ENCODE results near the gene DOK1.
A peak's percentile ranks its signal among the peaks of the same experiment; 100 is the strongest.

Gene DOK1

DNA sequence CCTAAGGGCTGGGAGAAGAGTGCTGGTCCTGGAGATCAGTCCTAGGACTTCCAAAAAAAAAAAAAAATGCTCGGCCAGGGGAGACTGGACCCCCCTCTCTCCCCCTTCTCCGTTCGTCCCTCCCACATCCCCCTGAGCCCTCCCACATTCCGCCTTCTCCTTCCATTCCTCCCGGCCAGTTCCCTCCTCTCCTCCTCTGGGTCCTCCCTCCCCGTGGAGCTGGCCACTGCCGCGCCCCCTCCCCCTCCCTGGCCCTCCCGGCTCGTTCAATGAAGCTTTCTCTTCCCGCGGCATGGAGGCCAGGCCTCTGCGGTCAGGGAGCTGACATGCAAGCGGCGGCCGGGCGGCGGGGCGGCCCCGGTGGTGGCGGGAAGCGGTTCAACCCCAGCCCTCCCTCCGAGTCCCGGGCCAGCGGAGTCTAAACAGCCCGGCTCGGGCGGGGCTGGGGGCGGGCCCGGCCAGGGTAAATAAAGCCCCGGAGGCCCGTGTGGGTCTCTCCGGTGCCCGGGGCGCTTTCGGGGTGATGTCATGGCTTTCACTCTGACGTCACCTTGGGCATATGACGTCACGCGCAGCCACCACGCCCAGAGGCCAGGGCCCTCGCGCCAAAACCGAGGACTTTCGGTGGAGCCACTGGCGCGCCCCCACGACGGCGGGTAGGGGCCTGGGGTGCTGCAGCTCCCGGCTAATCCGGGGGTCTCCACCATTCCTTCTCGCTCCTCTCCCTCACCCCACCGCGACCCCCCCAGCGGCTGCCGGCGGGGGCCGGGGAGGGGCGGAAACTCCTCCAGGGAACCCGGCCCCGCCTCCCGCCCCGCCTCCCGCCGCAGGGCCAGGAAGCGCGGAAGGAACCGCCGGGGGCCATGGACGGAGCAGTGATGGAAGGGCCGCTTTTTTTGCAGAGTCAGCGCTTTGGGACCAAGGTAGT, at the start of gene DOK1, which contains the start of gene LOXL3:
Gene DOK1 (plus strand): TSS at position 829 of the 928 bp plus-strand sequence. CDS start 35 bp downstream, at position 864.
Gene LOXL3 (minus strand): TSS at position 51 of the 928 bp plus-strand sequence. CDS start 1,308 bp downstream, outside the sequence.
- DNase-seq (ENCODE audit: low spot score), result peak; percentile 94

DNA sequence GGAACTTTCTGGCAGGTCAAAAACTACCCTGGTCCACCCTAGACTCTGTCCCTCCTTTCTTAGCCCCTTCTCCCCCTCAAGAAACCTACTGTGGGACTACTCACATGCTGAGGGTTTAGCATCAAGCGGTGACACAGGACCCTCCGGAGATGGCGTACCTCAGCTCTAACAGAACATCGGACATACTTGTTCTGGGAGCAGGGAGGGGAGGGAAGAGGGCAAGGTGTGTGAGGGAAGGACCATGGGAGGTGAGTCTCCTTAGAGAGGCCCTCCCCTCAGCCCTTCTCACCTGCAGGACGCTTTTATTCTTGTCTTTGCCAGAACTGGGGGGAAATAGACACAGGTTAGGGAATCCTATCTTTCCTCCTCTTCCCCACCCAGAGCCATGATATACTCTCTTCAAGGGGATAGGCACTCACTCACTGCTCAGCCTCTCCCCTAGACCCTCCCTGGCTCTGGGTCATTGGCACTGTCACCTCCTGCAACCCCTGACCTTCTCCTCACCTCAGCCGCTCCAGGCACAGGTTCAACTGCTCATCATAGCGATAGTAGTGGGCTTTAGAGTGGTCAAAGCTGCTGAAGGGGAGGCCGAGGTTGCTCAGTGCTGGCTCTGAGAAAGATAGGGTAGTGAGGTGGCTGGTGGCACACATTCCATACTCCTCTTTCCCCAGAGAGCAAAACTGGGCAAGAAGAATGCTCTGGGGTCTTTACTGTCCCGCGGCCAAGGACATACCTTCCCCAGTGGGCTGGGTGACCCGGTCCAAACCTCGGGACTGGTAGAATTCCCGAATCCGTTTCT, 48.9 kb upstream of the DOK1 start:
- no peak for DNase-seq (ENCODE audit: low spot score)

DNA sequence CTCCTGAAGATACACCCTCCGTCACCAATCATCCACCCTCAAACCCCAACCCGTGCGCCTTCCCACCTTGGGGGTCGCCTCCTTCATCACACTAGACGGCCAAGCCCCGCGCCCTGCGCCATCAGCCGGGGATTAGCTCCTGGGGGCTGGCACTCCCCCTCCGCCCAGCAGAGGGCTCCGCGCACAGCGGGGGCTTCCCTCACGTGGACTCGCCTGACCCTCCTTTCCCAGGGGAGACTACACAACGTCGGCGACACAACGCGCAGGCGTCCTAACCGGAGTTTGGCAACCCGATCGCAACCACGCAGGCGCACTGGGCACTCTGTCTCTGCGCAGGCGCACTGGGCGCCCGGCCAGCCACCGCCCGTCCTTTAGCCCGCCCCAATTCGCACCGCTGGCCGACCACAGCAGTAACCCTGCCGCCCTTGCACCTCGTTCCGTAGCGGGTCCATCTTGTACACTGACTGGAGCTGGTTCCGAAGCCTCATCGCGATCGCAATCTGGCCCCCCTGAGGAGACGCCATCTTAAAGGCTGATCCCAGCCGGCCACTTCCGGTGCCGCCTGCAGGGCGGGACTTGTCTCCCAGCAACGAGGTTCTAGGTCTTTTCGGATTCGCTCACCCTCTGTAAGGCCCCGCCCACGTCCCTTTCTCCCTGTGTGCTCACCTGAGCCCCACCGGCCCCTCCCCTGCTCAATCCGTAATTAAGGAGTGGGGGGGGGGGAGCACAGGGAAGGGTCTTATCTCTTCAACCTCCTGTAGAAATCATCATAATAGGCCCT, 47.2 kb upstream of the DOK1 start, which contains the start of gene PCGF1:
Gene PCGF1 (minus strand): TSS at position 551 of the 781 bp plus-strand sequence. CDS start 27 bp downstream, at position 524.
- peak; percentile 97 for DNase-seq (ENCODE audit: low spot score)

DNA sequence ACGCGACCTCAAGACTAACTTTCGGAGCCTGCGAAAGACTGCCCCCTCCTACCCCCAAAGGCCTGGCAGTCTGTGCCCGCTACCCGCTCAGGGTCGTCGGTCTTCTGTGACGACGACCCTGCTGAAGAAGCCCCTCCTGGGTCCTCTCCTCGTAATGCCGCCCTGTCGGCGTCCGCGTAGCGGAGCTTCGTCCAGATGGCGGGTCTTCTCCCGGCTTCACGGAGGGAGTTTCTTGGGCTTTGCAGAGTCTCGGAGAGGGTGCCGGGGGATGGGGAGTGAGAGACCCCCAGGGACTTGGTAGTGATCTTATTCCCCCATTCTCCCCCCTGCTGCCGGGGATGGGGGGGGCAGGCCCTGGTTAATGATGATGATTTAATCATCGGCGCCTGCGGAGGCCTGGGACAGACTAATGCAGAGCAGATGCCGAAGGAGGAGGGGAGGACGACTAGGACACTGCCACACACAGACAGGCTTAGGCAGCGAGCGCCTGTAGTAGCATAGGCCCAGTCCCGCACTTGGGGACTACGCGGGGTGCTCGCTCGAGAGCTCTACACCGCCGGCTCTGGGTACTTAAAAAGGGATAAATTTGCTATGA, 46.5 kb upstream of the DOK1 start:
- no peak for DNase-seq (ENCODE audit: low spot score)

DNA sequence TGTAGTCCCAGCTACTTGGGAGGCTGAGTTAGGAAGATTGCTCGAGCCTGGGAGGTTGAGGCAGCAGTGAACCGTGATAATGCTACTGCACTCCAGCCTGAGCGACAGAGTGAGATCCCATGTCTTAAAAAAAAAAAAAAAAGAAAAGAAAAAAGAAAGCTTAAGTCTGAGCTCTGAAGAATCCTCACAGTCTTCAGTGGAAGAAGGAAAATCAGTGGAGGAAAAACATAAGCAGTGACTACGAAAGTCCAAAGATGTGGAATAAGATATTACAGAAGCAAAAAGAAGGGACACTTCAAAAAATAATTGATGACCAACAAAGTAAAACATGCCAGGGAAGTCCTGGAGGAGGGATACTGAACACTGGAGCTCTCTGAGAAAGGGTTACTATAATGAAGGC, 44.2 kb upstream of the DOK1 start:
- no peak for DNase-seq (ENCODE audit: low spot score)

DNA sequence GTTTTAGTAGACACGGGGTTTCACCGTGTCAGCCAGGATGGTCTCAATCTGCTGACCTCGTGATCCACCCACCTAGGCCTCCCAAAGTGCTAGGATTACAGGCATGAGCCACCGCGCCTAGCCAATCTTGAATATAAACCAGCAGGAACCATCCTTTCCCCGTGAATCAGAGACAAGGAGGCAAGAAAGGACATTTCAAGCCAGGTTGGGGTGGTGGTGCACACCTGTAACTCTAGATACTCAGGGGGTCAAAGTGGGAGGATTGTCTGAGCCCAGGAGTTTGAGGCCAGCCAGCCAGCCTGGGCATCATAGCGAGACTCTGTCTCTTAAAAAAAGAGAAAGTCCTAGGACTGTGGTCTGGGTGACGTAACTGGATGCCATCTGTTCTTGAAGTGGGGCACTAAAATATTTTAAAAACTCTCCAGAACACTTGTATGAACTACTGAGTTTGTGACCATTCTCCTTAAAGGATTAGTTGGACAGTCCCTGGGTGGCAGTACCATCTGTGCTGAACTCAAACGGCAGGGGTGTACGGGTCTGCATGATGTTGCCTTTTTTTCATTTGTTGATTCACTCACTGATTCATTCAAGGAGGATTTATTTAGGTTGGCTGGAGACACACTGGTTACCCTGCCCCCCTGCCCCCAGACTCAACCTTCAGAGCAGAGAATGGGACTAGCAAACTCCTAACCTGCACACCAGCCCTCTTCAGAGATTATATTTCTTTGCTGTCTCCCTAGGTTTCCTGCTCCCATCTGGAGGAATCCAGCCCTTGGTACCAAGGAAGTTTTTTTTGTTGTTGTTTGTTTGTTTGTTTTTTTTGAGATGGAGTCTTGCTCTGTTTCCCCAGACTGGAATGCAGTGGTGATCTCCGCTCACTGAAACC, 43.2 kb upstream of the DOK1 start:
- no peak for DNase-seq (ENCODE audit: low spot score)

DNA sequence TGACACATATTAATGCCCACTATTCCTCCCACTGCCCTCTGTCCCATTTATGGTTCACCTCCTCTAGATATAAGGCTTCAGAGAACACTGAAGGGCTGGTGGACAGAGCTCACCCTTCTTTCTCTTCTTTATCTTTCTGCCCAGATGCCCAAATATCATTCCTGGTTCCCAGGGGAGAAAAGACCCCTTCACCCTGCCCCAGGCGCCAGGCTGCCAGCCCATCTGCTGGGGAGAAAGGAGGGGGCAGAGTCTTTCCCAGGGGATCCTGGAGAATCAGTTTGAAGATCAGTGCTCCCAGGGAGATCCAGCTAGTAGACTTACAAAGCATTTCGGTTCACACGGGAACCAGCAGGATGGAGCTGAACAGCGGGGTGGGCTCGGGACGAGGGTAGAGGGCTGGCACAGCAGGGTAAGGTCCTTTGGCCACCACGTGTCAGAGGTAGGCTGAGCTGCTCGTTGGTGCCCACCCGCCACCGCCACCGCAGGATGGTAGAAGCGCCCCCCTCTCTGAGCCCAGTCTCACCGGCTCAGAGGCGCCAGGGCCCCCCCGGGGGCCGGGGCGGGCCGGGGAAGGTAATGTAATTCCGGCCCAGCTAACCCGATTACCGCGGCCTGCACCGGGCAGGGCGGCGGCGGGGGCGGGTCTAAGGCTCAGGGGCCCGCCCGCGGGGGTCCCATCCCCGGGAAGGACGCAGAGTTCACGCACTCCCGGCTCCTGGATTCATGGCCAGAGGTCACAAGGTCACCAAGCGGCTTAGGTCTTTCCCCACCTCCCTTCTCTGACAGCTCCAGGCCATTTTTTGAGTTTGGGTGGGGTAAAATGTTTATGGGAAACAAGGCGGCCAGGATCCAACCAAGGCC, 41.5 kb upstream of the DOK1 start:
- DNase-seq (ENCODE audit: low spot score), result no peak

DNA sequence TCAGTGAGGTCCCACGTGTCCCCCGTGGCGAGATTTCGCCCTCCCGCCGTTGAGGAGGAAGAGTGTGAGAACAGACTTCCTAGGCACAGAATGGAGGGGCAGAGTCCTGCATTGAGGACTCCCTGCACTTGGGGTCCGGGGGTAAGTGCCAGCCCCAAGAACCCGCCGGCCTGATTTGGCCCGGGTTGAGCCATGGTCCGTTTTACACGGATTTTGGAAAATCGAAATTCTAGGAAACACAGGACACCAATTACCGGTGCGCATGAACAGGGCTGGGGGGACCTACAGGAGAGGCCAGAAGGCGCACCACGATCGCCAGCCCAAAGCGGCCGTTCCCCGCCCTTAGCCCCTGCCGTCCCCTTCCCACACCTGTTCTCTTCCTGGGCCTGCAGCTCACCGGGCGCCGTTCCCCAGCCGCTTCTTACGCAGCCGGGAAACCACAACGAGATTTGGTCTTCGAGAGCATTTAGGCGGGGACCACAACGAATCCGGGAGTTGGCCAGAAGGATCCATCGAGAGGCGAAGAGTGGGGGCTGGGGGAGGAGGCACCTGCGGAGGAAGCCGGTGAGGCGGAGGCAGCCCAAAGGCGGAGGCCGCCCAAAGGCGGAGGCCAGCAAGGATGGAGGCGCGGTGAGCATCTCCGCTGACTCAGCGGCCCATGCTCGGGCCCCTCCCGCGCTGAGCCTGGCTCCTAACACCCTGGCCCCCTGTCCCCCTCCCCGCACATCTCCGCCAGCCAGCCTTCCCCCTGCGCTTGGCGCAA, 40.7 kb upstream of the DOK1 start:
- no peak for DNase-seq (ENCODE audit: low spot score)

DNA sequence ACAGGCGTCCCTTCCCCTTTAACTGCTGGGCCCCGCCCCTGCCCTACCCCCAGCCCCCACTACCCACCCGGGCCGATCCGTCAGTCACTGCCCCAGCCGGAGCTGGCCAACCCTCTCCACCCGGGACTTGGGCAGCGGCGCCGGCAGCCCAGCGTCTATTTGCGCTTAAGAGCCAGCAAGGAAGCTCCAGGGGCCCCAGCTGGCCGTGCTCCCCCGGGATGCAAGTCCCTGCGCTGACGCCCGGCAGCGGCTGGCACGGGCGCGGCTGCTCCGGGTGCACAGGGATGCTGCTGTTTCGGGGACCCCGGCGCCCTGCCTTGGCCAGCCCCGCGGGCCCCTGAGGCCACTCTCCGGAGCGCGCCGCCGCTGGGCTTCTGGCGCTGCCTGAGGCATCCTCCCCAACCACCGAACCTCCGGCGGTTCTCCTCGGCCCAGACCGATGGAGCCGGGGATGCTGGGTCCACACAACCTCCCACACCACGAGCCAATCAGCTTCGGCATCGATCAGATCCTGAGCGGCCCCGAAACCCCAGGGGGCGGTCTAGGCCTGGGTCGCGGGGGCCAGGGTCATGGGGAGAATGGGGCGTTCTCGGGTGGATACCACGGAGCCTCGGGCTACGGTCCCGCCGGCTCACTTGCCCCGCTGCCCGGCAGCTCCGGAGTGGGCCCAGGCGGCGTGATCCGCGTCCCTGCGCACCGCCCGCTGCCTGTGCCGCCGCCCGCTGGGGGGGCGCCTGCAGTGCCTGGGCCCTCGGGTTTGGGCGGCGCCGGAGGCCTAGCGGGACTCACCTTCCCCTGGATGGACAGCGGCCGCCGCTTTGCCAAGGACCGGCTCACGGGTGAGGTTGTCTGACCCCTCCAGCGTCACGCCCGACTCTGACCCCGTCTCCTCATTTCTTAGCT, 39.9 kb upstream of the DOK1 start, which contains the start of gene TLX2:
Gene TLX2 (plus strand): TSS at position 83 of the 903 bp plus-strand sequence. CDS start 357 bp downstream, at position 440.
- peak; percentile 41 for DNase-seq (ENCODE audit: low spot score)

DNA sequence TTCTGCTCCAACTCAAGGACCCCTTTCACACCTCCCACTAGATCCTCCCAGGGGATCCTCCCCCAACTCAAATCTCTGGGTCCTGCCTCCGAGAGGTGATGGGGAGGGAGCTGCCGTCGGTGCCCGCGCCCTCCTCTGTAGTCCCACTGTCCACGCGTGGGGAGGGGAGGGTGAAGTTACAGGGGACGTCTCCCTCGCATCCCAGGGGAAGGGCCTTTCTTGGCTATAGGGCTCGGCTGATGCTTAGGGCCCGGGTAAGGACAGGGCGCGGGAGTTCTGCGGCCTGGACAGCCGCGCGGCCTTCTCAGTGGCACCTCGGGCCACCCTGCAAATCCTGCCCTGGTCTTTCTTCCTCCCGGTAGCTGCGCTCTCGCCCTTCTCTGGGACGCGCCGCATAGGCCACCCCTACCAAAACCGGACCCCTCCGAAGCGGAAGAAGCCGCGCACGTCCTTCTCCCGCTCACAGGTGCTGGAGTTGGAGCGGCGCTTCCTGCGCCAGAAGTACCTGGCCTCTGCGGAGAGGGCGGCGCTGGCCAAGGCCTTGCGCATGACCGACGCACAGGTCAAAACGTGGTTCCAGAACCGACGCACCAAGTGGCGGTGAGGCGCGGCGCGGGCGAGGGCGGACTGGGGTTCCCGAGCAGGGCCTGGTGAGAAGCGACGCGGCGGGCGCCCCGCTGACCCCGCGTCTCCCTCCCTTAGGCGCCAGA, 39.1 kb upstream of the DOK1 start:
- no peak for DNase-seq (ENCODE audit: low spot score)

DNA sequence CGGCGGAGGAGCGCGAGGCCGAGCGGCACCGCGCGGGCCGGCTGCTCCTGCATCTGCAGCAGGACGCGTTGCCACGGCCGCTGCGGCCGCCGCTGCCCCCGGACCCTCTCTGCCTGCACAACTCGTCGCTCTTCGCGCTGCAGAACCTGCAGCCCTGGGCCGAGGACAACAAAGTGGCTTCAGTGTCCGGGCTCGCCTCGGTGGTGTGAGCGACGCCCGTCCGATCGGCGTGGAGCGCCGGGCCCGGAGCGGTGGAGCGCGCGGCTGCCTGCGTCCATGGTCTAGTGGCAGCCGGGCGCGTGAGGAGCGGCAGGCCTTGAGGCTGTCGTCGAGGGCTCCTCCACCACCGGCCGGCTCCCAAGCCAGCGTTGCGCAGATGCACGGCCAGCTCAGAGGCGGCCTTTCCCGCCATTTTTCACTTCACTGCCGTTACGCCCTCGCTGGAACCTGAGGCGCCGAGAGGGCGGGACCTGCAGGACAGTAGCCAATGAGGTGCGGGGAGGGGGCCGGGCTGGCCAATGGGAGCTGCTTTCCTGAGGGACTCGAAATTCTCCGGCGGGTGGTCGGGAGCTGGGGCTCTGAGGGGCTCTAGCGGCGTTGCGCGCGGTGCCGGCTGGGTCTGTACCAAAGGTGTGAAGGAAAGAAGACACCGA, 38.4 kb upstream of the DOK1 start:
- DNase-seq (ENCODE audit: low spot score), result peak; percentile 76

DNA sequence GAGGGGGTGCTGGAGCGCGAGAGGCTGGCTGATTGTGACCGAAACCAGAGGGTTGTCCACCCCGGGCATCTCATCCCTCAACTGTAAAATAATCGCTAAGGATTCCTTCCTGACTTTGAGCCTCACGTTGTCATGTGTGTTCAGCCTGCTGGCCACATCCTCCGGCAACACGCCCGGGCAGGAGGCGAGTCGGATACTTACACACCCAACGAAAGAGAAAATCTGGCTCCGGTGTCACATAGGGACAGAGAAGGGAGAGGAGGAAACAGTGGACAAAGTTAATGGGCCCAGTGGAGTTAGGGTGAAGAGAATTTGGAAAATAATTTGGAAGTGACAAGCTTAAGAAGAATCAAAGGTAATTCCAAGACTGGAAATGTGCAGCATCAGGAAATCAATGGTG, 37.9 kb upstream of the DOK1 start:
- no peak for DNase-seq (ENCODE audit: low spot score)

DNA sequence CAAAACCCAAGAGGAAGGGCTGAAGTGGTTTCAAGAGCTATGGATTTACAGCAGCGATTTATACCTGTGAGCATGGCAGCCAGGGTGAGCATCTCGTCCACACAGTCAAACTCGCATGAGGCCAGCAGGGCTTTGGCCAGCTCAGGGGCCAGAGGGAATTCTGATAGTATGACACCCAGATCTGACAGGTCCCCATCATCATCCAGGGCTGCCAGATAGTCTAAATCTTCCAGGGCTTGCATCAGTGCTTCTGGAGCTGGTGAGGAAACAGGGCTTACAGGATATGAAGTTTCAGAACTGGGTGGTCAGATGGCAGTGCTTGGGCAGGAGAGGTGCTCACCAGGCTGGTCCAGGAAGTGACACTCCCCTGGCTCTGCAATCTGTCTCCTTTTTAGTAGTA, 32.0 kb upstream of the DOK1 start:
- no peak for DNase-seq (ENCODE audit: low spot score)

DNA sequence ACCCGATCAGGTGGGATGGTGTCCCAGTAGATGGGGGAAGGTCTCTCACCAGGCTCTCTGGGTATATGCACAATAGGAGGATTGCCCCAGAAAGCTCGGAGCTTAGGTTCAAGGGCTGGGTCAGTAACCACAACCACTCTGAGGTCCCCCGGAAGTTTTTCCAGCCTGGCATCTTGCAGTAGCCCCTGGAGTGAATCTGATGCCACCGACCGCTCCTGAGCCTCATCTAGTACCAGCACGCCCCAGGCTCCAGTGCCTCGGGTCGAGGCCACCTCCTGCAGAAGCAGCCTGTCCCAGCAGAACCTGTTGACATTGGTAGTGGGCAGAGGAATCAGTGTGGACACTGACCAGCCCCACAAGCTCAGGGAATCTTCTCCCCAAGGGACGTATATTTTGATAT, 30.5 kb upstream of the DOK1 start:
- DNase-seq (ENCODE audit: low spot score), result no peak

DNA sequence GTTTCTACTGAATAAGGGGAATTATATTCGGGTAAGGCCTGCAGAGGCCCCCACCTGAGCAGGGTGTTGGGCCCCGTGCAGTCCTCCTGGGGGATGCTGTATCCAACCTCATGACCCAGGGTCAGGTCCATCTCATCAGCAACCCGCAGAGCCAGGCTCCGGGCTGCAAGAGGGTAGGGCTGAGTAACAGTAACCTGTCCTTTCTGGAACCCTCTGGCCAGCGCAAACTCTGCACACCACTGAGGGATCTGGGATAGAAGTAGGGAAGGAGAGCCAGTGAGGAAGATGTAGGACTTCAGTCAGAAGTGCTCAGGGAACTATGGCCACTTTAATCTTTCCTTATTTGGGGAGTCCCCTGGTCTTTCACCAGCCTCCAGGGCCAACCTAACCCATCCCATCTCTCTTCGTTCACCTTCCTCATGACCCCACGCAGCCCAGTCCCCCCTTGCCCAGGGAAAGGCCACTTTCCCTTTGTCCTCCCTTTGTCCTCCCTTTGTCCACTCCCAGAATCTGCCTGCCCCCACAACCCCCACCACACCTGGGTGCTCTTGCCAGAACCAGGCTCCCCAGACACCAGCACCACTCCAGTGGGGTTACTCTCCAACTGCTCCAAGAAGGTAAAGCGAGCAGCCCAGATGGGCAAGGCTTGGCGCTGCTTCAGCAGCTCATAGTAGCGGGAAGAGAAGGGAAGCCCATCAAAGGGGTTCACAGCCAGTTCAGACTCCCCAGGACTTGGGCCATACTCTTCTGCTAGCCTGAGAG, 29.4 kb upstream of the DOK1 start:
- no peak for DNase-seq (ENCODE audit: low spot score)
